ENCODE measurements around the gene TSSK6. TPM values are rescaled to one million over a fixed set of nuclear protein-coding genes. Genes with fewer than 3 reads are reported as not detected.

The TSSK6 gene
- total RNA-seq, 1 experiment from 2014 or later, result 3.1 TPM

DNA sequence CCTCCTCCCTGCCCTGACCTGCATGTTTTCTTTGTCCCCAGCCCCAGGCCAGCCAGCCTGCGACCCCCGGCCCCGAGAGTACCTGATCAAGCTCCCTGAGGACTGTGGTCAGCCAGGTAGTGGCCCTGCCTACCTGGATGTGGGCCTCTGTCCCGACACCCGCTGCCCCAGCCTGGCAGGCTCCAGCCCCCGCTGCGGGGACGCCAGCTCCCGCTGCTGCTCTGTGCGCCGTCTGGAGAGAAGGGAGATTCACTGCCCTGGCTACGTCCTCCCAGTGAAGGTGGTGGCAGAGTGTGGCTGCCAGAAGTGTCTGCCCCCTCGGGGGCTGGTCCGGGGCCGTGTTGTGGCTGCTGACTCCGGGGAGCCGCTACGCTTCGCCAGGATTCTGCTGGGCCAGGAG, 28.3 kb upstream of the TSSK6 start:
- CTCF ChIA-PET, result interaction anchor here (0.6 kb wide), 1 partner anchor 9 kb away, joined by 3 read pairs; no protein-coding TSS in a partner anchor
- intact Hi-C loops (cut with micrococcal nuclease; ENCODE audit: unreplicated experiment), result no loop called here

GRCh38 chr19:19543101-19543500, 27.8 kb upstream of the TSSK6 start:
- Mint-ChIP-seq H3K27ac (ENCODE audit: unreplicated experiment) (no peak overlapping the region), H3K36me3 (ENCODE audit: insufficient read depth, unreplicated experiment) (no peaks in the 10 kb centered on the region), H3K27me3 (ENCODE audit: unreplicated experiment) (peaks cover 12% of the 10 kb centered on the region), H3K4me3 (ENCODE audit: low read depth, unreplicated experiment) (no peak overlapping the region), H3K9me3 (ENCODE audit: low read depth, unreplicated experiment) (no peaks in the 10 kb centered on the region), H3K4me1 (ENCODE audit: low read depth, unreplicated experiment) (no peaks in the 10 kb centered on the region)
- TF ChIP-seq CTCF (IDR thresholded peaks at IDR 0.05; ENCODE audit: unreplicated experiment), result no peak
- intact Hi-C loops (cut with micrococcal nuclease; ENCODE audit: unreplicated experiment), result no loop called here
- BruUV-seq (replicated peaks), result no TSS peak
- no peak for DNase-seq
- CTCF ChIA-PET, result interaction anchor here (0.6 kb wide), 1 partner anchor 10 kb away, joined by 3 read pairs; no protein-coding TSS in a partner anchor

More for the DNA sequence above, 28.3 kb upstream of the TSSK6 start:
- Mint-ChIP-seq H3K4me3 (ENCODE audit: low read depth, unreplicated experiment) (no peak overlapping the region), H3K4me1 (ENCODE audit: low read depth, unreplicated experiment) (no peaks in the 10 kb centered on the region), H3K27ac (ENCODE audit: unreplicated experiment) (no peak overlapping the region), H3K36me3 (ENCODE audit: insufficient read depth, unreplicated experiment) (no peaks in the 10 kb centered on the region), H3K27me3 (ENCODE audit: unreplicated experiment) (peaks cover 9% of the 10 kb centered on the region), H3K9me3 (ENCODE audit: low read depth, unreplicated experiment) (no peaks in the 10 kb centered on the region)
- no peak for TF ChIP-seq CTCF (IDR thresholded peaks at IDR 0.05; ENCODE audit: unreplicated experiment)
- BruUV-seq (replicated peaks), result no TSS peak
- no peak for DNase-seq

- no peak for TF ChIP-seq CTCF (IDR thresholded peaks at IDR 0.05; ENCODE audit: unreplicated experiment)
- H3K9me3 Mint-ChIP-seq (ENCODE audit: low read depth, unreplicated experiment), result no peaks in the 10 kb centered on the region
- H3K36me3 Mint-ChIP-seq (ENCODE audit: insufficient read depth, unreplicated experiment), result peaks cover 3% of the 10 kb centered on the region
- H3K4me3 Mint-ChIP-seq (ENCODE audit: low read depth, unreplicated experiment), result no peak overlapping the region
- no peaks in the 10 kb centered on the region for H3K4me1 Mint-ChIP-seq (ENCODE audit: low read depth, unreplicated experiment)
- no peak for DNase-seq
- H3K27me3 Mint-ChIP-seq (ENCODE audit: unreplicated experiment), result peaks cover 12% of the 10 kb centered on the region
- CTCF ChIA-PET, result no interaction called here
- BruUV-seq (replicated peaks), result no TSS peak
- H3K27ac Mint-ChIP-seq (ENCODE audit: unreplicated experiment), result no peak overlapping the region
- intact Hi-C loops (cut with micrococcal nuclease; ENCODE audit: unreplicated experiment), result no loop called here
Observed at GRCh38 chr19:19542507-19542906, 27.2 kb upstream of the TSSK6 start.

- no peak for DNase-seq
- Mint-ChIP-seq H3K27me3 (ENCODE audit: unreplicated experiment) (peaks cover 12% of the 10 kb centered on the region), H3K9me3 (ENCODE audit: low read depth, unreplicated experiment) (no peaks in the 10 kb centered on the region), H3K4me1 (ENCODE audit: low read depth, unreplicated experiment) (no peaks in the 10 kb centered on the region), H3K27ac (ENCODE audit: unreplicated experiment) (no peak overlapping the region), H3K4me3 (ENCODE audit: low read depth, unreplicated experiment) (no peak overlapping the region), H3K36me3 (ENCODE audit: insufficient read depth, unreplicated experiment) (peaks cover 5% of the 10 kb centered on the region)
- CTCF ChIA-PET, result no interaction called here
- TF ChIP-seq CTCF (IDR thresholded peaks at IDR 0.05; ENCODE audit: unreplicated experiment), result no peak
- no TSS peak for BruUV-seq (replicated peaks)
- intact Hi-C loops (cut with micrococcal nuclease; ENCODE audit: unreplicated experiment), result no loop called here
Observed at GRCh38 chr19:19541616-19542015, 26.3 kb upstream of the TSSK6 start.
